WI38 (cell line): ENCODE measurements around the gene NEK11.

Source experiments
- H3K4me3 ChIP-seq: 2 replicates; pipeline ENCODE4 v1.5.1; 2011; ENCODE audit warnings: low read depth, mild to moderate bottlenecking, control low read depth, low read length
- TF ChIP-seq, protein P1 (sequence below): IDR thresholded peaks from 2 replicates; pipeline ENCODE4 v1.5.1; 2012; ENCODE audit warnings: low read depth, mild to moderate bottlenecking, control low read depth, low read length

Gene NEK11

DNA sequence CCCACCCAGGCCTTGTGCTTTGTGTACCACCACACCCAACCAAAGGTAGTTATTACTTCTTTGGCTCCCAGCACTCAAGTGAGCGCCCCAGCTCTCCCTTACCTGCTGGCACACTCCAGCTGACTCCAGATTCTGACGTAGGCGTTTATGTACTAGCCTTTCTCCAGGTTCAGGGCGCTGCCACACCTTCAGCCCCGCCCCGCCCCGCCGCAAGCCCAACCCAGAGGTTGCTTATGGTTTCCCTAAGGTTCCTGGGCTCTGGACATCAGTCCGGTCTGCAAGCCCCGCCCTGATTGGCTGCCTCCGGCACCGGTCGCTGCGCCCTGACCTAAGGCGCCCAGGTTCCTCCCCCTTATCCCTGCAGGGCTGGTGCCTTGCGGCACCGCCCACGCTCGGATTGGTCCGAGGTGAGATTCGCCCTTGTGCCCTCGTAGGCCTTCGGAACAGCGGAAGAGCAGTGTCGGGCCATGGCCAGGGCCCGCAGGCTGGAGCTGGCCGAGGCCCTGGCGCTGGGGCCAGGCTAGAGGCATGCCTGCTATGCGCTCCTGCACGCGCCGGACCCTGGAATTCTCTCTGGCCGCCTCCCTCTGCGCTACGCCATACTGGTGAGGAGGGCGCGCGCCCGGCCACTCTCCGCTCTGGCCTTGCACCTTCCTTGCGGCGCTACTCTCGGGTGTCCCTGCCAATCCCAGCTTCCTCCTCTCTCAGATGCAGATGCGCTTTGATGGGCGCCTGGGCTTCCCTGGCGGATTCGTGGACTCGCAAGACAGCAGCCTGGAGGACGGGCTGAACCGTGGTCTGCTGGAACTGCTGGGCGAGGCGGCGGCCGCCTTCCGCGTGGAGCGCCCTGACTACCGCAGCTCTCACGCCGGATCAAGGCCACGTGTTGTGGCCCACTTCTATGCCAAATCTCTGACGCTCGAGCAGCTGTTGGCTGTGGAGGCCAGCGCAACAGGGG is 335.1 kb downstream of the NEK11 start:
- peak overlapping the region; percentile 8; the same call in 1 of the 2 replicates for H3K4me3 ChIP-seq
- TF ChIP-seq, protein P1, sequence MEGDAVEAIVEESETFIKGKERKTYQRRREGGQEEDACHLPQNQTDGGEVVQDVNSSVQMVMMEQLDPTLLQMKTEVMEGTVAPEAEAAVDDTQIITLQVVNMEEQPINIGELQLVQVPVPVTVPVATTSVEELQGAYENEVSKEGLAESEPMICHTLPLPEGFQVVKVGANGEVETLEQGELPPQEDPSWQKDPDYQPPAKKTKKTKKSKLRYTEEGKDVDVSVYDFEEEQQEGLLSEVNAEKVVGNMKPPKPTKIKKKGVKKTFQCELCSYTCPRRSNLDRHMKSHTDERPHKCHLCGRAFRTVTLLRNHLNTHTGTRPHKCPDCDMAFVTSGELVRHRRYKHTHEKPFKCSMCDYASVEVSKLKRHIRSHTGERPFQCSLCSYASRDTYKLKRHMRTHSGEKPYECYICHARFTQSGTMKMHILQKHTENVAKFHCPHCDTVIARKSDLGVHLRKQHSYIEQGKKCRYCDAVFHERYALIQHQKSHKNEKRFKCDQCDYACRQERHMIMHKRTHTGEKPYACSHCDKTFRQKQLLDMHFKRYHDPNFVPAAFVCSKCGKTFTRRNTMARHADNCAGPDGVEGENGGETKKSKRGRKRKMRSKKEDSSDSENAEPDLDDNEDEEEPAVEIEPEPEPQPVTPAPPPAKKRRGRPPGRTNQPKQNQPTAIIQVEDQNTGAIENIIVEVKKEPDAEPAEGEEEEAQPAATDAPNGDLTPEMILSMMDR = no peak

DNA sequence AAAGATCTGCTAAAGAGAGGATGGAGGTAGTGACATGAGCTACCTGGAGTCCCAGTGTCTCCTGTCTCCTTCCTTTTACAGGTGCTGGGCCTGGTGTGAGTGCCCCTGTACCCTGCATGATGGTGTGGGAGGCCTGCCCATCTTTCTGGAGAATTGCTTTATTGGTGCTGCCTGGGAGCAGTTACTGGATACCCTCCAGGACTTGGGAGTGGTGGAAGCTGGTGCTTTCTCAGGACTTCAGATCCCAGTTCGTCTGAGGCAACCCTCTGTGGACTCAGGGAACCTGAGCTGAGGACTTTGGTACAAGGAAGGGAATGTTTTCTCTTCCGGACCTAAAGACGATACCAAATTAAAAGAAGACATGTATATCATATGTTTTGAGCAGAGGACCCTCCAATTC is 336.6 kb downstream of the NEK11 start:
- no peak overlapping the region for H3K4me3 ChIP-seq
- TF ChIP-seq, protein P1 = no peak

DNA sequence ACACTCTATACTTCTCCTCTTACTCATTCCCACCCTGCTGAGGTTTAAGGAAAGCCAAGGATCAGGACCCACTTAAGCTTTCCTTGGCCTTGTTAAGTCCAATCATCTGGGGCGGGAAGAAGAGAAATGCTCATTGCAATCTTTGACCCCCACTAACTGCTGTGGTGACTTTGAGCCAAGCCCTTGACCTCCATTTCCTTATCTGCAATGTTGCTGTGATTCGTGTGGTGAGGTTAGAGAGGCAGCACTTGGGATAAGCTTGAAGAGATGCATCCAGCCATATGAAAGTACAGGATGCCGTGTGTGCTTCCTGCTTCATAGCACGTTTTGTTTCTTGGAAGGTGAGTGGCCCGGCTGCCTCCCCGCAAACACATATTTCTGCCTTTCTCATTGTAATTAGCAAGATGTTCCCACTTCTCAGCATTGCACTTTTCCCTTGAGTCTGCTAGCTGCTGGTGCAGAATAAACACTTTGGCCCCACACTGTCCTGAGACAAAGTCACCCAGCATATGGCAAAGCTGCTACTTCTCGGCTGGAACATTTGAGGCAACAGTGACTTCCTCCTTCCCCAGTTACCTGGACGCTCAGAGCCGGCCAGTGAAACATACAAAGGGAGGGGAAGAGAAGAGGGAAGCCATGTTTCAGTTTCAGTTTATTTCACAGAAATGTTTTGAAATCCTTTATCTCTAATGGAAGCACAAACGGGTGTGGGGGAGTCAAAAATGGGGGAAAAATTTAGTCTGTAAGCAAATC is 344.4 kb downstream of the NEK11 start:
- TF ChIP-seq, protein P1 = no peak
- no peak overlapping the region for H3K4me3 ChIP-seq

DNA sequence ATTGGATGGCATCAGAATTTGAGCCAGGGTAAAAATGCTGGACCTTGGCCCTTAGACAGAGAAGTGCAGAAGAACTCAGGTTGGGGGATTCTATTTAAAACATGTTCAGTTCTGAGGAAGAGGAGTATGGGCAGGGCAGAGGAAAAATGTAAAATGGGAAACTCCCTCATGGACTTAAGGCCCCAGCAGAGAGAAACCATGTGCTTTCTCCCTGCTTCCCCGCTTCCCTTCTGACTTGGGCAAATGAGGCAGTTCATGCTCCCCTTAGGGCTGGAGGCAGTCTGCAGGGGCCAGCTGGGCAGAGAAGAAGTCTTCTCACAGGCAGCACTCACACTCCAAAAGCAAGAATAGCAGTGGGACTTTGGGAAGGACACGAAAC is 345.0 kb downstream of the NEK11 start:
- no peak overlapping the region for H3K4me3 ChIP-seq
- TF ChIP-seq, protein P1 = no peak

DNA sequence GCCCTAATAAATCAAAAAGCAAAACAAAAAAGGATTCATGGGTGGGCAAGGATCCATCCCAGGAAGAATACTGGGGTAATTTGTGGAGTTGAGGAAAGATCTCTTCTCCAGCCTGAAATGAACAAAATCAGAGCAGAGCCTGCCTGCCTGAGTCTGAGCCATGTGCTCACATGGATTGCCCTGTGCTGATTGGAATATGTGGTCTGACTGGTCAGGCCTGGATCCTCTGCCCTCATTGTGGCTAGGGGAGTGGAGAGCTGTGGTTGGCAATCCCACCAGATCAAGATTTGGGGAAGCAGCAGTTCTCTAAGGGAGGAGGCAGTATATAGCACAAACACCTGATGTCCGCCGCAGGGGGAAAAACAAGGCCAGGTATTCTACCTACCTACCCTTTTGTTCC is 348.1 kb downstream of the NEK11 start:
- TF ChIP-seq, protein P1 = no peak
- H3K4me3 ChIP-seq = no peak overlapping the region

DNA sequence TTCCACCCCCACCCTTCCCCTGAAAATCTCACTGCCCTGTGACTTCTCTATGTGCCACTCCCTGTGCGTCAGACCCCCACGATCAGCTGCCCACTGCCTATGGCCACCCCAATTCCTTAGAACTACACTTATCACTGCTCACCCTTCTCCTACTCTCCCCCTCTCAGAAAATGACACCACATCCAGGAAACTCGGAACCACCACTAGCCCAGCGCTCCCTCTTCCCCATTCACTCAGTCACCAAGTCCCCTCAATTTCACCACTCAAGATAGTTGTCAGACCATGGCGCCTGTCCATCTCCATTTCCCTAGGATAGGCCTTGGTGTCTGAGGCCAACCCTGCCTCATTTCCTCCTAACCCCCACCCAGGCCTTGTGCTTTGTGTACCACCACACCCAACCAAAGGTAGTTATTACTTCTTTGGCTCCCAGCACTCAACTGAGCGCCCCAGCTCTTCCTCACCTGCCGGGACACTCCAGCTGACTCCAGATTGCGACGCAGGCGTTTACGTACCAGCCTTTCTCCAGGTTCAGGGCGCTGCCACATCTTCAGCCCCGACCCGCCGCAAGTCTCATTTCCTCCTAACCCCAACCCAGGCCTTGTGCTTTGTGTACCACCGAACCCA is 354.3 kb downstream of the NEK11 start:
- peak overlapping the region; percentile 89 for H3K4me3 ChIP-seq

DNA sequence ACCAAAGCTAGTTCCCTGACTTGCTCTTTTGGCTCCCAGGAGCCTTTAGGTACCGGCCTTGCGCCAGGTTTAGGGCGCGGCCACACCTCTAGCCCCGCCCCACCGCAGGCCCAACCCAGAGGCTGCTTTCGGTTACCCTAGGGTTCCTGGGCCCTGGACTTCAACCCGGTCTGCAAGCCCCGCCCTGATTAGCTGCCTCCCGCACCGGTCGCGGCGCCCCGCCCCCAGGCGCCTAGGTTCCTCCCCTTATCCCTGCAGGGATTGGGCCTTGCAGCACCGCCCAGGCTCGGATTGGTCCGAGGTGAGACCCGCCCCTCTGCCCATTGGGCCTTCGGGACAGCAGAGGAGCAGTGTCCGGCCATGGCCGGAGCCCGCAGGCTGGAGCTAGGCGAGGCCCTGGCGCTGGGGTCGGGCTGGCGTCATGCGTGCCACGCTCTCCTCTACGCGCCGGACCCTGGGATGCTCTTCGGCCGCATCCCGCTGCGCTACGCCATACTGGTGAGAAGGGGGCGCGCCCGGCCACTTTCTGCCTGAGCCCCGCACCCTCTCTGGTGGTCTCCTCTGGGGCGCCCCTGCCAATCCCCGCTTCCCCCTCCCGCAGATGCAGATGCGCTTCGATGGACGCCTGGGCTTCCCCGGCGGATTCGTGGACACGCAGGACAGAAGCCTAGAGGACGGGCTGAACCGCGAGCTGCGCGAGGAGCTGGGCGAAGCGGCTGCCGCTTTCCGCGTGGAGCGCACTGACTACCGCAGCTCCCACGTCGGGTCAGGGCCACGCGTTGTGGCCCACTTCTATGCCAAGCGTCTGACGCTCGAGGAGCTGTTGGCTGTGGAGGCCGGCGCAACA is 355.0 kb downstream of the NEK11 start, which contains the start of gene NUDT16:
Gene NUDT16 (plus strand): TSS at position 330 of the 847 bp plus-strand sequence. CDS start 31 bp downstream, at position 361.
- TF ChIP-seq, protein P1 = no peak
- H3K4me3 ChIP-seq = peak within 1 kb of the TSS; percentile 89
